NCI-H82 treated with DMSO at 0.1 percent for 48 hours (cell line): Measurements from ENCODE around the gene THBS3.
"Not testable (repeated sequence)": the region's sequence is repeated elsewhere in the genome, so short reads cannot be mapped to it uniquely, and the experiment has no call there.

ENCODE experiments used
- DNase-seq: peaks from one replicate; lab custom pipeline; 2025; ENCODE audit not compliant: unreplicated experiment; lab: John Stamatoyannopoulos, UW

Gene THBS3

DNA sequence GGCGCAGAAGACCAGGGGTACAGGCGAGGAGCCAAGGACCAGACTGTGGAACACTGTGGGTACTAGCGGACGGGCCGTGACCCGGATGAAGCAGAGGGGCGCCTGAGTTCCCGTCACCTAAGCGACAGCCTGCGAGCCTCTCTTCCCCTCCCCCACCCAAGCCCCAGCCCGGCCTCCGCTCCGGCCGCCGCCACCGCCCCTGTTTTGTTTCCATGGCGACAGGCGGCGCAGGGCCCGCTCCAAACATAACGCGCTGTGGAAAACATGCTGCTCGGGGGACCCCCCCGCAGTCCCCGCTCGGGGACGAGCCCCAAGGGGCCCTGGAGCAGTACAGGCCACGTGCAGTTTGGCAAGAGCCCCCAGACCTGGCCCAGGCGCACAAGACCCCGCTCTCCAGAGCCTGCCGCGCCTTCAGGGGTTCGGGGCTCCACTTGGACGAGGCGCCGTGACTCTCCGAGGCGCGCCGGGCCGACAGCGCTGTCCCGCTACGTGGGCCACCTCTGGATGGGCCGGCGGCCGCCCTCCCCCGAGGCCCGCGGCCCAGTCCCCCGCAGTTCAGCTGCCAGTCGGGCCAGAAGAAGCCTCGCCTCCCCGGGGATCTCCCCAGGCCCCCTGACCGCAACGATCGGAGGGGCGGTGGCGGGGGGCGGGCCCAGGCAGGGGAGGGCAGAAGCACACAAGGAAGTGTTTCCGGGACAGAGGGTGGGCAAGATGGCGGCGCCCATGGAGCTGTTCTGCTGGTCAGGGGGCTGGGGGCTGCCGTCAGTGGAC, 1.0 kb upstream of the THBS3 start, which contains the start of gene MTX1:
TSS of gene MTX1 (plus strand) at position 155 of the 771 bp plus-strand sequence. CDS start at position 265, 110 bp downstream.
- peak; percentile 69 for DNase-seq

DNA sequence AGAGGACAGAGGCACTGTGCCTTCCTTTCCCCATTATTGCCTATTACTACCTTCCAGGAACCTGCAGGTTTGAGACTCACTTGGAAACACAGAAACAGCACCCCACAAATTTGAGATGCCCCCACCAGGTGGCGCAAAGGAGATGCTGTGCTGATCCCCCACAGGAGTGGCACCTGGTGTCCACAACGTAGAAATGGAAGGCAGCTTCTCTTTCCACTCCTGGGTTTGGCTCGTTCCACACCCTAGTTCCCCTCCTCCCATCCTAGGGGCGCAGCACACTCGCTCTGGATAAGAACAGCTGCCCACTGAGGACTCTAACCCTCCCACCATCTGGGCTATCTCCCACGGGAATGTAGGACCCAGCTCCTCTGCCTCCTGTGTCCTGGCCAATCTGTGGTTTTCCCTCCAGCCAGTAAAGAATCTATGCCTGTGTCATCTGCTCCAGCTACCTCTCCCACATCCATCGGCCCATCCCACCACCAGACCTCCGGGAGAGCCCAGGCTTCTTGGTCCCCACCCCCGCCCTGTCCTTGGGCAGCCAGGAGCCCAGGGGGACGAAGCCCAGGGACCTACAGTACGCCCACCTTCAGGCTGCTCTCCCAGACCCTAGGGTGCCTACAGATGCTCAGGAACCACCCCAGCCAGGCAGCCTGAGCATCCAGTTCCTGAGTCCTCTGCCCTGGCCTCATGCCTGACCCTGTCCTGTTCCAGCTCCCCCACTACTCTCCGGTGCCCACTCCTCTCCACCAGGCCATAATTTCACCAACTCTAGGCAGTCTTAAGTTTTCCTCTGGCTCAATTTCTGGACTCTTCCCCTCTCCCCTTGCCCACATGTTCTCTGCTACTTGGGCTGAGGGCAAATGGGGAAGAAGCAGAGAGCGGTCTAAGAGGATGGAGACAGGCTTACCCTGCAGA, 549 bp downstream of the THBS3 start:
- peak; percentile 85 for DNase-seq

DNA sequence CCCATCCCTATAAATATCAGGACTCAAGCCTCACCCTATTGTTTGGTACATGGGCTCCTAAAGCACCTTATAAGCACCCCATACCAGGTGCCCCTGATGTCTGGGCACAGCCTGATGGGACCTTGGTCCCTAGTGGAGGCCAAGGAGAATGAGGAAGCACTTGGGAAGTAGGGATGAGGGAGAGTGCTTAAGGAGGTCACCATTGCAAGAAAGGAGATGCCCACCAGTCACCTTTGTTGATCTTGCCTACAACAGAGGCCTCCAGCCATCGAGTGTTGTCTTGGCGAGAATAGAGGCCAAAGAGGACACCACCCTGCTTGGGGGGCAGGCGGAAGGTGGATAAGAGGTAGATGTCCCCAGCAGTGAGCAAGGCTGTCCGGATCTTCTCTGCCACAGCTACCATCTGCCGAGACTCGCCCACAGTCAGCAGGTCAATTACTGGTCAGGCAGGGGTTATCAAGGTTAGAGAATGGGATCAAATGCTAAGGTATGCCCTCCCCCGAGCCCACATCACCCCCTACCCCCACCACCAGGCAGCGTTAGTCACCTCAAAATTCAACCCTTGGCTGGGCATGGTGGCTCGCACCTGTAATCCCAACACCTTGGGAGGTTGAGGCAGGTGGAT, 1.6 kb downstream of the THBS3 start:
- no peak for DNase-seq

DNA sequence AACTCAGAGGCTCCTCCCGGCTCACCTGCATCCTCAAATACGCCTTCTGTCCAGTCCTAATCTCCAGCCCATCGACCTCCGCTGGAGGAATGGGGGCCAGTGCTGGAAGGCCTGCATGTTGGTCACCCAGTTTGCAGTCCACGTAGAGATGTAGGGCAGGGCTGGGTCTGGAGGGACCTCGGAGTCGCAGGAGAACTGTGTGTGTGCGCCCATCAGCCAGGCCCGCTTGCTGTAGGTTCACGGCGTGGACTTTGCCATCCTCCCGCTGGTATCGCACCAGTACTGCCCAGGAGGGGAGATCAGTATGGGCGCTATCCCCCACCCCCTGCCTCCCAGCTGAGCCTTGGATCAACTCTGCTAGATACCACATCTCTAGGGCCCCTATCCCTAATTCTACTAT, 2.7 kb downstream of the THBS3 start:
- DNase-seq: no peak

DNA sequence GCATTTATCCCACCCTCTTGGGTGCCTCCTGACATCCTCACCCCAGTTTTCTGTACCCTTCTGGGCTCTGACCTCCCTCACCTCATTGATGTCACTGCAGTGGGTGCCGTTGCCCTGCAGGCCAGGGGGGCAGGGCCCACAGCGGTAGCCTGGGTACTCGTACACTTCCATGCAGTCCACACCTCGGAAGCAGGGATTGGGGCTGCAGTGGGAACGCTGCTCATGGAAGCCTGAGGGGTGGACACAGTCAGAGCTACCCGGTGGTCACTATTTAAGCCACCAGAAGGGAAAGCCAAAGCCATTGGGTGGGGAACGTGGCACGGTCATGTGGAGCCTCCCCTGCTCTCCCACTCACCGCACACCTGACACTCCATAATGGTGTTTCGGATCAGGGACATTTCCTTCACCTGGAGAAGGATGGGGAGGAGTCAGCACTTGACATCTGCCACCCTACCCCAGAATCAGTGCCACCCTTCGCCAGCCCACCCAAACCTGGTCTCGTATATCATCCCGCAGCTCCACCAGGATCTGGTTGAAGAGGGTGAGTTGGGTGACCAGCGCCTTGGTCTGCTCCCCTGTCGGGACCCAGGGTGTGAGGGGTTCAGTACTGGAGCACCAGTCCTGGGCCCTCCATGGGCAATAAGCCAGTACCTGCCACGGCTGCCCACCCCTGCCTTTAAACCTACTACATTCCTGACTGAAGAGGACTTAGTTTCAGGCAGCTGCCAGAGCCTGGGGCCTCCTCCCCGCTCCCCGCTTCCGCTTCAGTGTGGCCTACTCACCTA, 4.8 kb downstream of the THBS3 start:
- DNase-seq: no peak

DNA sequence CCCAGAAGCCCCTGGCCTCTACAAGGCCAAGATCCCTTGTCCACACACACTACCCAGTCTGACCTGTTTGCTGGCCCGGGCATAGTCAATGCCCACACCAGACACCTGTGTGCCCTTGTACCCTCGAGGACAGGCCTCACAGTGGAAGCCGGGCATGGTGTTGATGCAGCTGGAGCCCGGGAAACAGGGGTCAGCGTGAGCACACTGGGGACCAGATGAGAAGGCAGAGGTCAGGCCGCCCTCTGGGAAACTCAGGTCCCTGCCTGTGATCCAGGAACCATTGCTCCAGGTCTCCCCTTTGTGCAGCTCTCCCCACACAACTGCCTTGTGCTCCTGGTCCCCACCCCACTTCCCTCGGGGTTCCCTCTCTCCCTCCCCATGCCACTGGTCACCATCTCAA, 5.5 kb downstream of the THBS3 start:
- DNase-seq: no peak

DNA sequence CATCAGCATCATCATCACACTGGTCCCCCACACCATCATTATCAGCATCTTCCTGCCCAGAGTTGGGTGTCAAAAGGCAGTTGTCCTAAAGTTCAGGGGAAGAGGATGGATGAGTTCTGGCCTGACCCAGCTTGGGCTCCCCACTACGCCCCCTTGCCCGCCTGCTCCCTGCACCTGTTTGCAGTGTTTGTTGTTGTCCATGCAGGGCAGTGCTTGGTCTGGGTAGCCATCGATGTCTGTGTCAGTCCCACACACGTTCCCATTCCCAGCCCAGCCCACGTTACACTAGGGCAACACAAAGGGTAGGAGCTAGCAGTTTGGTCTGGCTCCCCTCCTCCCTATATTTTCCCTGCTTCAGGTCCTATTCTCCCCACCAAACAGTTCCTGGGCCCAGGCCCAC, 6.8 kb downstream of the THBS3 start:
- DNase-seq: no peak

DNA sequence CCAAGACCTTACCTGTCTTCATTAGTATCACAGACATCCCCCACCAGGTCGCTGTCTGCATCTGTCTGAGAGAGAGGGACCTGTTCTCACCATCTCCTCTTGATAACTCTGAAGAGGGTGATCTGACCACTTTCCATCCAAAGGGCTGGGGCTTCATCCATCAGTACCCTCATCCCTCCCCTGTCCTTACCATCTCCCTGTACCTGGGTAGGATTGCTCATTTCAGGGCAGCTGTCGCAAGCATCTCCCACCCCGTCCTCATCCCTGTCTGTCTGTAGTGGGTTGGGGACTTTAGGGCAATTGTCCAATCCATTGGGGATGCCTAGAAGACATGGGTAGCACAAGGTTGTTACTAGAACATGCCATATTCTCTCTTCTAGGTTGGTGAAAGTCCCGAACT, 7.9 kb downstream of the THBS3 start:
- no peak for DNase-seq

DNA sequence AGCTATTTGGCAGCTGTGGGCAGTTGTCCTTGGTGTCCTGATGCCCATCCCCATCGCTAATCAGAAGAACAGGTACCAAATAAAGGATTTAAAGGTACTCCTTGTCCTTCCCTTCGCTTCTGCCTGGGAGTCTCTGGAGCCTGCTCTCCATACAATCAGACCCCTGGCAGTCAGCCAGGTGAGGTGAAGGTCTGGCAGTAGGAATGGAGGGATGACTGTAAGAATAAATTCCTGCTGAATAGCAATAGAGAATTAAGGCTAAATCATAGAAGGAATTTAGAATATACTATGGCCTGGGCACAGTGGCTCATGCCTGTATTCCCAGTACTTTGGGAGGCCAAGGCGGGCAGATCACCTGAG, 9.2 kb downstream of the THBS3 start:
- DNase-seq: no peak

DNA sequence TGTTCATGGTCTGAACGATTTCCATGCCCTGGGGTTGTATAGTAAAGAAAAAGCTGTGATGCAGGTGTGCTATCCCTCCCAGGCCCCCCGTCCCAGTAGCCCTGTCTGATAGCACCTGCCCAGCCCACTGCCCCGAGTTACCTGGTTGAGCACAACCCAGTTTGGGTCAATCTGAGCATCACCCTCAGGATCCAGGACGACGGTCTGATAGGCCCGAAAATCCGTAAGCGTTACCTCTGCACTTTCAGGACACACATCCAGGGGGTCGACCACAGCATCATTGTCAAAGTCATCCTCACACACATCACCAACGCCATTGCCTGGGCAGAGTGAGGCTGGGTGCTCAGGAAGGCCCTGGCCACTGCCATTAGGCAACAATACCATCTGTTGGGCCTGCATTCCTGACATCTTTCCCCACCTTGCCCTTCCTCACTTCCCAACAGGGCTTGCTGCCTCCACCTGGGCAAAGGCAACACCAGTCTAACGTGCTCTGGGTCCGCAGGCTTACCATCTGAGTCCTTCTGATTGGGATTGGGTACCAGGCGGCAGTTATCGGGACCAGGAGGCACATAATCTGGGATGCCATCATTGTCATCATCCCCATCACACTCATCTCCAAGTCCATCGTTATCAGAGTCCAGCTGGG, 9.7 kb downstream of the THBS3 start:
- DNase-seq: no peak

DNA sequence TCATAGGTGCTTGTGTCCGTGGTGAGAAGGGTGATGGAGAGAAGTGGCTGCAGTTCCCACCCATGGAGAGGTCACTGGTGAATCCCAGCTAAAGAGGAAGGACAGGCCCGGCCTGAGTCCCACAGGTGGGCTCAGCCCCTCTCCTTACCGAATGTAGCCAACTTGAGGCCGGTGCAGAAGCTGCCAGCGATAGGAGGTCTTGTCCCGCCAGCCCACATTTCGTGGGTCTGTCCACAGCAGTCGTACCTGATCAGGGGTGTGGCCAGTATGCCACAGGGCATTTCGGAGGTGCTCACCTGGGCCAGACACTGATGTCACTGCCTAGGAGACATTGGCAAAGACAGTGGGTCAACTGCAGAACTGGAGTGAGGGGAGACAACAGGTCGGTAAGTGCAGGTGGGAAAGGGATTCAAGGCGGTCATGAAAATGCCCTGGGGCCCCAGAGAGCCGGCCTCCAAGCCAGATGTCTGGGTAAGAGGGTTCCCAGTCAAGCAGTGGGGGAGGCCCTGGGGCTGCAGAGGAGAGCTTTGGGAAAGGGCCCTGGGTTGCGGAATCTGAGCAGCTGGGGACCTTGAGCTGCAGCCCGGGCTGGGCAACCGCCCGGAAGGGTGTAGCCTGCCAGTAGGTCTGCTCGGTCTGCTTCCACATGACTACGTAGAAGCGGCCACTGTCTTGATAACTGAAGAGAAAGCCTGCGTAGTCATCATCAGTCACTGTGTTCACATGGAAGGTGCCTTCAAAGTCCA, 10.6 kb downstream of the THBS3 start:
- no peak for DNase-seq

DNA sequence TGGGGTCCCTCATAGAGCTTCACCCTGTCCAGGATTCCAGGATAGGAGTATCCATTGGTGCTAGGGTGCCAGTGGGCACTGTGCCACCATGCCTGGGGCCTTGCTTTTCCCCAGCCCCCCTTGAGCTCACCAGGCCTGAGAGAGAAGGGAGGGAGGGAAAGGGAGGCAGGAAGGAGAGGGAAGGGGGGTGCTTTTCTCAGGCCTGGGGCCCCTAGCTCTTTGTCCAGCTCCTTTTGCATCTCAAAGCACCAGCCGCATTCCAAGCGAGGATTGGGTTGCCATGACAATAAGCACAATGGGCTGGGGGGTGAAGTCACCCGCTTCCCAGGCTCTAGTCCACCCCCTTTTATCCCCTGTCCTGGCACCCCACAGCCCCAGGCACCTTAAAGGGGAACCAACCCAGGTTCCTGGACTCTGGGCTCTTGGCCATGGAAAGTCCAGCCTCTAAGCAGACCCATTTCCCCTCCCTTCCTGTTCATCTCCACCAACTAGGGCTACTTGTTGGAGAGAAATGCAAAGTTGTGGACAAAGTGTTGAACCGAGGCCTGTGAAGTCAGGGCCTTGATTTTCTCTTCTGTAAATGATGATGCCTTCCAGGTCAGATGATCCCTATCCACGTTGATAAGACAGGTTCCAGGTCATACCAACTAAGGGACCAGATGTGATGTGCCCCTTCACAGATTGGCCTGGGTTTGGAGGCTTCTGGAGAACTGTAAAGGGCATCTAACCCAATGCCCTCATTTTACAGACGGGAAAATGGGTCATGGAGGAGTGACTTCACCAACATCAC, 11.4 kb downstream of the THBS3 start:
- DNase-seq: no peak

DNA sequence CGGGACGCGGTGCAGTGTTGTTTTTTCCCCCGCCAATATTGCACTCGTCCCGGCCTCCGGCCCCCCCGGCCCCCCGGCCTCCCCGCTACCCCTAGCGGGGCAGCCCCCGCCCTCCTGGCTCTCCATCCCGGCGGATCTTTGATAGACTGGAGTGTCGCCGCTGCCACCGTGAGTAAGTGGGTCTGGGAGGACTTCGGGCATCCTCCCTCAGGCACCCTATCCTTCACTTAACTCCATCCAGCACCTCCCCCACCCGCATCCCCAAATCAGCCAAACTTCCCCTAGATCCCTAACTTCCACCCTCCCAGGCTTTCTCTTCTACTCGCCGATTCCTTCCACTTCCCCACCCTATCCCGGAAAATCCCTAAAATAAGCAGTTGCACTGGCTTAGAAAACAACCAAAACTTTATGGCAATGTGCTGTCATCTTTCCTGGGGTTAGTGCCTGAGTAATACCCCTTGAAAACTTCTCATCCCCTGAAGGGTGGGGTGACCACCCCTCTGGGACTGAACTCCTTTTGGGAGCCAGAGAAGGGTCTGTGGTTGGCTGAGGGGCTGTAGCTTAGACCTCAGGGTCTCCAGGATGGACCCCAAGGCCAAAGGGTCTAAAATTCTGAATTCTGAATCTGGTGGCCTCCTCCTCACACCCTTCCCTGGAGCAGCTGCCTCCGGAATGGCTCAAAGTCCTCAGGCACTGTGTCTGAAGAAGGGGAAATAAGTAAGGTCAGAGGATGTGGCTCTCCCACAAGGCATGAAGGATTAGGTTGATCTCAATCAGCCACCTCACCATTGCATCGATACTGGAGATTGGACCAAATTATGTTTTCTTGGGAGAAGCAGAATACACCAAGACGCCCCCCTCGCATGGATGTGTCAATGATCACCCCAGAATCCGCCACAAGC, 12.2 kb downstream of the THBS3 start:
- no peak for DNase-seq

DNA sequence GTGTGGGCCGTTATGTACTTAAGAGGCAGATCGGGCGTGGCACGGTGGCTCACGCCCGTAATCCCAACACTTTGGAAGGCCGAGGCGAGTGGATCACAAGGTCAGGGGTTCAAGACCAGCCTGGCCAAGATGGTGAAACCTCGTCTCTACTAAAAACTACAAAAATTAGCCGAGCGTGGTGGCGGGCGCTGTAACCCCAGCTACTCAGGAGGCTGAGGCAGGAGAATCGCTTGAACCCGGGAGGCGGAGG, 13.8 kb downstream of the THBS3 start:
- not testable (repeated sequence) for DNase-seq

DNA sequence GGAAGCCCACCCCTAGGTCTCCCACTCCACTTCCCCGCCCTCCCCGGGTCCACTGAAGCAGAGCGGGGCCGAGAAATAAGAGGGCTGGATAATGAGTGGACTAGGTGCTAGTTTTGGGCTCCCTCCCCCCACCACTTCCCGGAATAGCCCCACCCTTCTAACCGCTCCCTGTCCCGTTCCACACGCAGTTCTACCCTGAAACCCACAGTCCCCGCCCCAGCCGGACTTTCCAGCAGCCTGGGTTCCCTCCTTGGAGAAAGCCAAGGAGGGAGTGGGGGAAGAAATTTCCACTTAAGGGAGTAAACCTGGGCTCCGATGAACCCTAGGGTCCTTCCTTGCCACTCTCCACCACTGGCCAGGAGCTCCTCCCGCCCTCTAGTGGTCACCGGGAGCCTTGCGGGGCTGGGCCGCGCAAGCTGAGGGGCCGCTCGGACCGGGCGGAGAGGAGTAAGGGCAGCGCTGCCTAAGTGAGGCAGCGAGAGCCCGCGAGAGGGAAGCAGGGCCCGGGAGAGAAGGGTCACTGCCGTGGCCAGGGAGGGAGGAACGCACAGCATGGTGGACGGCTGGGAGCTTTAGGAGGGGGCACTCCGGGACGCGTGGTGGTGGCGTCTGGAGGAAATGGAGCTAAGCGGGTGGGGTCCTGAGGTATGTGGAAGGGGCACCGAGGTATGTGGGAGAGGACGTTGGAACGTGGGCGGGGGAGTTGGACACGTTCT, 14.3 kb downstream of the THBS3 start:
- peak; percentile 76 for DNase-seq

DNA sequence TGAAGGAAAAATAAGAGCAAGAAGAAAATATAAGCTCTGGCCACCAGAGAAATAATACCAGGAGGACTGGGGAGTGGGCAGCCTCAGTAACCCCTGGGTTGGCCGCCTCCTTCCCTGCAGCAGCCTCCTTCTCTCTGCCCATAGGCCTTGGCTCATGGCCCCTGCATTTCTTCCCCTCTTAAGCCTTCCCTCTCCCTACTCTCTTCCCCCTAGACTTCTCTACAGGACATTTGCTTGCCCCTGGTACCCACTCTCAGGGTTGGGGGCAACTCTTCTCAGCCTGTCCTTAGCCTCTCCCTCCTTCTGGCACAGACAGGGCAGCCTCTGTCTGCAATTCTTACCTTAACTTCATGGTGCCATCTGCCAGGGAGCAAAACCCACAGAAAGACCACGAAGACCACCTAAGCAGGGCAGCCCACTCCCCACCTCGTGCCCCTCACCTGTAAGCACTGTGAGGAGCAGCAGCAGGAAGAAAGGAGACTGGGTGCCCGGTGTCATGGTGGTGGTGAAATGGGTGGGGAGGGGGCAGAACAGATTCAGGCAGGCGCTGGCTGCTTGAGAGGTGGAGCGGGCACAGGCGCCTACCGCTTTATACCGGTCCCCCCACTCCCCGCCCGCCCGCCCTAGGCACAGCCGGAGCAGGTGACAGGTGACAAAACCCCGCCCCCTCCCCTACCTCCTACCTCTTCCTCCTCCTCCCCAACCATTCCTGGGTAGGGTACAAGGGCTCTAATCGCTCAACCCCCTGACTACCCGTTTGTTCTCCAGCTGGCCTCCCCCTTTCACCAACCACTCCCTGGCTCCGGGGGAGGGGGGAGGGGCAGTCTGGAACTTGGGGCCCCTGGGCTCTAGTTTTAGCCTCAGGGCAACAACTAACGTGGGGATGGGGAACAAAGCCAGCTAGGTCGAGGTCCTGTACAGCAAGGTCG, 15.1 kb downstream of the THBS3 start:
- DNase-seq: no peak

DNA sequence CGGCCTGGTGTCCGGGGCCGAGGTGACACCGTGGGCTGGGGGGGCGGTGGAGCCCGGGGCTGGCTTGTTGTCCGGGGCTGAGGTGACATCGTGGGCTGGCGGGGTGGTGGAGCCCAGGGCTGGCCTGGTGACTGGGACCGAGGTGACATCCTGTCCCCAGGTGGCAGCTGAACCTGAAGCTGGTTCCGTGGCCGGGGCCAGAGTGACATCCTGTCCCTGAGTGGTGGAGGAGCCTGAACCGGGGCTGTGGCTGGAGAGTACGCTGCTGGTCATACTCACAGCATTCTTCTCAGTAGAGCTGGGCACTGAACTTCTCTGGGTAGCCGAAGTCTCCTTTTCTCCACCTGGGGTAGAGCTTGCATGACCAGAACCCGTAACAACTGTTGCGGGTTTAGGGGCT, 15.8 kb downstream of the THBS3 start:
- DNase-seq: no peak
